Measurements from ENCODE around the gene COL26A1. TPM values are rescaled to one million over a fixed set of nuclear protein-coding genes. Genes with fewer than 3 reads are reported as not detected.
"Not testable (repeated sequence)": the region's sequence is repeated elsewhere in the genome, so short reads cannot be mapped to it uniquely, and the experiment has no call there.

The COL26A1 gene
- not detected in 2 replicates for total RNA-seq

GRCh38 chr7:101362334-101363195 is at the start of gene COL26A1:
Gene COL26A1 (plus strand): TSS chr7:101362875. CDS start chr7:101363033, 158 bp downstream.
- DNase-seq (ENCODE audit: low read depth in 2 of 2), result peak in 1 of 2 donors; percentile 13

- DNase-seq (ENCODE audit: low read depth in 2 of 2), result peak; percentile 23 to 53
These were observed 47.3 kb upstream of the COL26A1 start for GRCh38 chr7:101315336-101315735.

- no peak for DNase-seq (ENCODE audit: low read depth in 2 of 2)
These were observed 43.3 kb upstream of the COL26A1 start for GRCh38 chr7:101319401-101319800.

GRCh38 chr7:101321491-101322401 is 40.9 kb upstream of the COL26A1 start, which contains the start of gene IFT22:
Gene IFT22 (minus strand): TSS chr7:101321812. CDS start chr7:101321709, 103 bp downstream.
- peak; percentile 66 to 85 for DNase-seq (ENCODE audit: low read depth in 2 of 2)

GRCh38 chr7:101328159-101328558 is 34.5 kb upstream of the COL26A1 start:
- no peak for DNase-seq (ENCODE audit: low read depth in 2 of 2)

- DNase-seq (ENCODE audit: low read depth in 2 of 2), result no peak
These were observed 32.6 kb upstream of the COL26A1 start for GRCh38 chr7:101330011-101330484.

GRCh38 chr7:101332026-101332425 is 30.6 kb upstream of the COL26A1 start:
- DNase-seq (ENCODE audit: low read depth in 2 of 2), result no peak

- no peak for DNase-seq (ENCODE audit: low read depth in 2 of 2)
These were observed 28.8 kb upstream of the COL26A1 start for GRCh38 chr7:101333912-101334311.

GRCh38 chr7:101340379-101340778 is 22.3 kb upstream of the COL26A1 start:
- no peak for DNase-seq (ENCODE audit: low read depth in 2 of 2)

GRCh38 chr7:101342892-101343291 is 19.8 kb upstream of the COL26A1 start:
- no peak for DNase-seq (ENCODE audit: low read depth in 2 of 2)

GRCh38 chr7:101347477-101347876 is 15.2 kb upstream of the COL26A1 start:
- no peak for DNase-seq (ENCODE audit: low read depth in 2 of 2)

- DNase-seq (ENCODE audit: low read depth in 2 of 2), result not testable (repeated sequence)
These were observed 14.1 kb upstream of the COL26A1 start for GRCh38 chr7:101348456-101349067.

GRCh38 chr7:101349300-101349699 is 13.4 kb upstream of the COL26A1 start:
- not testable (repeated sequence) for DNase-seq (ENCODE audit: low read depth in 2 of 2)

- no peak for DNase-seq (ENCODE audit: low read depth in 2 of 2)
These were observed 9.8 kb upstream of the COL26A1 start for GRCh38 chr7:101352920-101353308.

GRCh38 chr7:101357433-101357832 is 5.2 kb upstream of the COL26A1 start:
- DNase-seq (ENCODE audit: low read depth in 2 of 2), result no peak

GRCh38 chr7:101363196-101363733 is 590 bp downstream of the COL26A1 start:
- DNase-seq (ENCODE audit: low read depth in 2 of 2), result no peak

- DNase-seq (ENCODE audit: low read depth in 2 of 2), result peak; percentile 5 to 45
These were observed 1.2 kb downstream of the COL26A1 start for GRCh38 chr7:101363734-101364374.

GRCh38 chr7:101365956-101366355 is 3.3 kb downstream of the COL26A1 start:
- DNase-seq (ENCODE audit: low read depth in 2 of 2), result no peak

GRCh38 chr7:101367676-101368075 is 5.0 kb downstream of the COL26A1 start:
- no peak for DNase-seq (ENCODE audit: low read depth in 2 of 2)

- no peak for DNase-seq (ENCODE audit: low read depth in 2 of 2)
These were observed 5.9 kb downstream of the COL26A1 start for GRCh38 chr7:101368422-101369165.
